T-helper 2 cell treated with Interferon-gamma antibody and Interleukin-4, amounts not matched to agents 5 μg/mL and 100 μg/mL, for 36 hours (primary cell): ENCODE measurements around the gene ZMIZ1.

Source experiments
- DNase-seq: peaks from one replicate; pipeline ENCODE4 v3.0.0; 2021; ENCODE audit warnings: low spot score
- H3K27ac Mint-ChIP-seq: one replicate; pipeline ENCODE4 v1.8.0; 2021; ENCODE audit warnings: mild to moderate bottlenecking, mixed read lengths
- H3K27me3 Mint-ChIP-seq: one replicate; pipeline ENCODE4 v1.8.0; 2021; ENCODE audit warnings: low read depth, mixed read lengths
- H3K36me3 Mint-ChIP-seq: one replicate; pipeline ENCODE4 v1.8.0; 2021; ENCODE audit warnings: low read depth, mixed read lengths
- H3K4me1 Mint-ChIP-seq: one replicate; pipeline ENCODE4 v1.8.0; 2021; ENCODE audit warnings: low read depth, mixed read lengths
- H3K4me3 Mint-ChIP-seq: one replicate; pipeline ENCODE4 v1.8.0; 2022; ENCODE audit warnings: mild to moderate bottlenecking, moderate library complexity, mixed read lengths
- H3K9me3 Mint-ChIP-seq: one replicate; pipeline ENCODE4 v1.8.0; 2021; ENCODE audit warnings: mixed read lengths

ZMIZ1 gene

GRCh38 chr10:79136236-79137005 is 67.7 kb downstream of the ZMIZ1 start:
- Mint-ChIP-seq H3K4me3 (peak overlapping the region; percentile 78), H3K9me3 (no peaks in the 10 kb centered on the region), H3K36me3 (peaks cover 20% of the 10 kb centered on the region), H3K27me3 (no peaks in the 10 kb centered on the region), H3K27ac (peak overlapping the region; percentile 89), H3K4me1 (peaks cover 40% of the 10 kb centered on the region)
- no peak for DNase-seq

GRCh38 chr10:79137300-79137756 is 68.6 kb downstream of the ZMIZ1 start:
- no peak for DNase-seq
- H3K27me3 Mint-ChIP-seq, result no peaks in the 10 kb centered on the region
- peaks cover 24% of the 10 kb centered on the region for H3K36me3 Mint-ChIP-seq
- peak overlapping the region; percentile 81 for H3K4me3 Mint-ChIP-seq
- H3K4me1 Mint-ChIP-seq, result peaks cover 38% of the 10 kb centered on the region
- H3K9me3 Mint-ChIP-seq, result no peaks in the 10 kb centered on the region
- H3K27ac Mint-ChIP-seq, result peak overlapping the region; percentile 91

GRCh38 chr10:79137826-79138225 is 69.1 kb downstream of the ZMIZ1 start:
- Mint-ChIP-seq H3K4me1 (peaks cover 38% of the 10 kb centered on the region), H3K27ac (peak overlapping the region; percentile 91), H3K4me3 (peak overlapping the region; percentile 81), H3K27me3 (no peaks in the 10 kb centered on the region), H3K36me3 (peaks cover 27% of the 10 kb centered on the region), H3K9me3 (no peaks in the 10 kb centered on the region)
- peak; percentile 63 for DNase-seq

DNA sequence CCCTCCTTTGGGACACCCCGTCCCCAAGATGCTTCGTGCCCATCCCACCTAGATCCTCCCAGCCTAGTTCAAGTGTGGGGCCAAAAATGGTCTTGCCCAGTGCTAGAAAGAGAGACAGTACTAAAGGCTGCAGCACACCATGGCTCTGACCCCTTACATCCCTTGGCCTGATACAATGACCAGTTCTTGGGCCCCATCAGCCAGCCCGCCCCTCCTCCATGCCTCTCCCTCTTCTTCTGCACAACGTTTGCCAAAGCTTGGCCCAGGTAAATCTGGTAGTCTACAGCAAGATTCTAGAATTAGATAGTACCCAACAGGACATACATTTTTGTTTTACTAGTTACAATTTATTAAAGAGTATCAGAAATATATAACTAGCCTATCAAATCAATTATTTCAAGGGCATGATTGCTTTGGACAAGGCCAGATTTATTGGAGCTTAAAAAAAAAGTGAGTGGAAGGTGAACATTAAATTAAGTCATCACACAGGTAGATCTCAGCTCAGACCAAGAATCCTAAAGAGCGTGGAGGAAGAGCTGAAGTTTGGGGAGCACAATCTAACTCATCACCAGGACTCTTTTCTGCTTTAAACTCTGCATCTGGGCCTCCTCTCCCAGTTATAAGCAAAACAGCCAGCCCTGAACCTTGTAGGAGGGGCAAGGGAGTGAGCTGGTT is 69.8 kb downstream of the ZMIZ1 start:
- H3K27me3 Mint-ChIP-seq, result no peaks in the 10 kb centered on the region
- peaks cover 38% of the 10 kb centered on the region for H3K4me1 Mint-ChIP-seq
- peak overlapping the region; percentile 81 for H3K4me3 Mint-ChIP-seq
- no peak for DNase-seq
- H3K27ac Mint-ChIP-seq, result peak overlapping the region; percentile 91
- peaks cover 27% of the 10 kb centered on the region for H3K36me3 Mint-ChIP-seq
- no peaks in the 10 kb centered on the region for H3K9me3 Mint-ChIP-seq

GRCh38 chr10:79139124-79139835 is 70.5 kb downstream of the ZMIZ1 start:
- H3K36me3 Mint-ChIP-seq, result peaks cover 27% of the 10 kb centered on the region
- no peaks in the 10 kb centered on the region for H3K27me3 Mint-ChIP-seq
- H3K4me1 Mint-ChIP-seq, result peaks cover 38% of the 10 kb centered on the region
- no peak overlapping the region for H3K4me3 Mint-ChIP-seq
- no peaks in the 10 kb centered on the region for H3K9me3 Mint-ChIP-seq
- peak overlapping the region; percentile 26 for H3K27ac Mint-ChIP-seq
- DNase-seq, result no peak

DNA sequence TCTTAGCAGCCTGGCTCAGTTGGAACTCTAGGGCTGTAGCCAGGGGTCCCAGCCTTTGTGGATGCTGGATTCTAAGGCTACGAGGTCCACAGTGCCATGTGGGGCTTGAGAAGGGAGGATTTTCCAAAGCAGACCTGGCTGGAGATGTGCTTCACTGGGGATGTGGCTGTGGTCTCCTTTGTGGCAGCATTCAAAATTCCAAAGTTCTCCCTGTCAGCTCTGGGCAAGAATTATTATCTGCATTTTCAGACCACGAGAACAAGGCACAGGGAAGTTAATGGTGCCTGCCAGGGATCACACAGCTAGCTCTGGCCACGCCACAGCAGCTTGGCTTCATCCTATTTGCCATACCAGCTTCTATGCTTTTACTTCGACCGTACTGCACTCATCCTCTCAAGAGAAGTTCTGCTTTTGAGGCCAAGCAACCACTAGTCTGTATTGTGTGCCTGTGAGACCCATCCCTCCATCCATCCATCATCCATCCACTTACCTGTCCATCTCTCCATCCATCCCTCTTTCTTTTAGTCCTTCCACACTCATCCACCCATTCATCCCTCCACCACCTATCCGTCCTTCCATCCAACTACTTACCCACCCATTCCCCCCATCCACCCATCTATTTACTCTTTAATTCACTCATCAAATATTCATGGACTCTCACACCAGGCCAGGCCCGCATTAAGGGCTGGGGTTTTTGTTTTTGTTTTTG is 71.5 kb downstream of the ZMIZ1 start:
- DNase-seq, result no peak
- H3K9me3 Mint-ChIP-seq, result no peaks in the 10 kb centered on the region
- H3K36me3 Mint-ChIP-seq, result peaks cover 30% of the 10 kb centered on the region
- H3K4me3 Mint-ChIP-seq, result no peak overlapping the region
- peaks cover 44% of the 10 kb centered on the region for H3K4me1 Mint-ChIP-seq
- H3K27ac Mint-ChIP-seq, result peak overlapping the region; percentile 26
- no peaks in the 10 kb centered on the region for H3K27me3 Mint-ChIP-seq

DNA sequence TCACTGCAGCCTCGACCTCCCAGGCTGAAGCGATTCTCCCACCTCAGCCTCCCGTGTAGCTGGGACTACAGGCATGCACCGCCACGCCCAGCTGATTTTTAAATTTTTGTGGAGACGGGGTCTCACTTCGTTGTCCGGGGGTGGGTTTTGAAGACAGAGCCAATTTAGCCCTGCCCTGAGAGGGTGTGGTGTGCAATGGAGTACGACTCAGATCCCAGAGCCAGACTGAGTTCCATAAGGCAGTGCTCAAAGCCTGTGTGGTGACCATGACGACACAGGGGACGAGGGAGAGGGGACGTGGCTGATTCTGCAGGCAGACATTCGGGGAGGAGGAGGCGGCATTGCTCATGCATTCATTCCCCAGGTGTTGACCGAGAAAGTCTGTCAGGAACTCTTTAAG is 72.1 kb downstream of the ZMIZ1 start:
- no peaks in the 10 kb centered on the region for H3K27me3 Mint-ChIP-seq
- H3K9me3 Mint-ChIP-seq, result no peaks in the 10 kb centered on the region
- H3K36me3 Mint-ChIP-seq, result peaks cover 30% of the 10 kb centered on the region
- DNase-seq, result no peak
- H3K4me3 Mint-ChIP-seq, result no peak overlapping the region
- no peak overlapping the region for H3K27ac Mint-ChIP-seq
- peaks cover 47% of the 10 kb centered on the region for H3K4me1 Mint-ChIP-seq

DNA sequence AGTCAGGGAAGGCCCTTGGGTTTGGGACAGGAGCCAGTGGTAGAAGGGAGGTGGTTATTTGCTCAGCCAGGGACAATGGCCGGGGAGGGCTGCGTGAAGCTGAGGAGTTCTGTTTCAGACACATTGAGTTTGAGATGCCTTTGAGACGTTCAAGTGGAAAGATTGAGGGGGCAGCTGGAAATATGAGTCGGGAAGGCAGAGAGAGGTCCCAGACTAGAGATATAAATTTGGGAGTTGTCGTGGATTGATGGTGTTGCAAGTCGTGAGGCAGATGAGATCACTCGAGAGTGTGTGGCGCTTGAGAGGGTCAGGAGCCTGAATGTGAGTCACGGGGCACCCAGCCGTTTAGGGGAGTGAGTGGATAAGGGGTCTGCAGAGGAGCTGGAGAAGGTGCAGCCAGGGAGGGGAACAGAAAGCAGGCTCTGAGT is 73.3 kb downstream of the ZMIZ1 start:
- H3K36me3 Mint-ChIP-seq, result peaks cover 28% of the 10 kb centered on the region

DNA sequence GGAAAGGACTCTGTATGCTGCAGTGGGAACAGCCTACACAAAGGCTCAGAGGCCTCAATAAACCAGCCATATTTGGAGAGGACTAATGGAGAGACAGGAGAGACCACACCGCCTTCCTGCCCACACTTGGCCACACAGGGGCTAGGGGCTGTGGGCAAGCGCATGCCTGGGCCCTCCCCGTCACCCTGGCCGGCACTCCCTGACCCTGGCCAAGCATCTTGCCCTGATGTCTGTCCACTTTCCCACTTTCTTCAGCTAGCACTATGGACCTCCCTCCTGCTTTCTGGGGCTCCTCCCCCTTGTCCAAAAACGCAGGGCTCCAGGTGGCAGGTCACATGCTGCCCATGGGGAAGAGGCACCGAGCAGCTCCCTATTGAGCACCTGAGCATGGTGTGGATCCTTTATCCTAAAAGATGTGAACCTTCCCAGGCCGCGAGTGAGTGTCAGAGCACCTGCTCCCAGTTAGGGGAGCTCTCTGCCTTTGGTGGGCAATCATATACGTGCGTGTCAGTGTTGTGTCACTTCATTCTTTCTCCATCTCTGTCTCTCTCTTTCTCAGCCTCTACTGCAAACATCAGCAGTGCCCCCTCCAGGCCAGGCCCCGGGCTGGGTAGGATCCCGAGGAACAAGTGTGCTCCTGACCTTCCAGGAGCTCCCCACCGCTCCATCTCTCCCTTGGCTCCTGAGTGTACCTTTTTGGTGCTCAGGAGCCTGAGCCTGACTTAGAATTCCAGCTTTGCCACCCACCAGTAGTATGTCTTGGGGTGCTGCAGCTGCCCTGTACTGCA is 74.0 kb downstream of the ZMIZ1 start:
- H3K27ac Mint-ChIP-seq, result no peak overlapping the region
- H3K27me3 Mint-ChIP-seq, result no peaks in the 10 kb centered on the region
- H3K4me1 Mint-ChIP-seq, result peaks cover 43% of the 10 kb centered on the region
- peaks cover 28% of the 10 kb centered on the region for H3K36me3 Mint-ChIP-seq
- no peaks in the 10 kb centered on the region for H3K9me3 Mint-ChIP-seq
- no peak for DNase-seq
- no peak overlapping the region for H3K4me3 Mint-ChIP-seq

More for the DNA sequence above, 73.3 kb downstream of the ZMIZ1 start:
- no peak overlapping the region for H3K27ac Mint-ChIP-seq
- no peaks in the 10 kb centered on the region for H3K9me3 Mint-ChIP-seq
- H3K27me3 Mint-ChIP-seq, result no peaks in the 10 kb centered on the region
- H3K4me3 Mint-ChIP-seq, result no peak overlapping the region
- no peak for DNase-seq
- peaks cover 45% of the 10 kb centered on the region for H3K4me1 Mint-ChIP-seq

DNA sequence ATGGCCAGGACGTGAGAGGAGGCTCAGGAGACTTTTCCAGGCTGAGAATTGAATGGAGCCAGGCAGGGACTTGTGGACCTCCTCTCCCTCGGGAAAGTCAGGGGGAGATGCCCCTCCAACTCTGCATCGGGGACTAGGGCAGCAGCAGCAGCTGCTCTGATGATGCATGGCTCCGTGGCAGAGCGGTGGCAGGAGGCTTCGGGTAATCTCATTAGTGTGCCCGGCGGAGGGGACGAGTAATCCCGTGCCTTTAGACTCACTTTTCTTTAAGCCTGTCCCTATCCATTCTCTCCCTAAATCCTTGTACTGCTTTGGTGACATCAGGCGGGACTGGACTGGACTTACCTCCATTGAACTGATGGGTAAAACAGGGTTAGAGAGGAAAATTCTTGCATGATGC is 75.1 kb downstream of the ZMIZ1 start:
- no peak for DNase-seq
- Mint-ChIP-seq H3K9me3 (no peaks in the 10 kb centered on the region), H3K4me3 (no peak overlapping the region), H3K4me1 (peaks cover 38% of the 10 kb centered on the region), H3K36me3 (peaks cover 25% of the 10 kb centered on the region), H3K27ac (no peak overlapping the region), H3K27me3 (no peaks in the 10 kb centered on the region)

GRCh38 chr10:79144351-79145173 is 75.8 kb downstream of the ZMIZ1 start:
- no peaks in the 10 kb centered on the region for H3K9me3 Mint-ChIP-seq
- peaks cover 41% of the 10 kb centered on the region for H3K4me1 Mint-ChIP-seq
- H3K4me3 Mint-ChIP-seq, result peak overlapping the region; percentile 31
- peak overlapping the region; percentile 29 for H3K27ac Mint-ChIP-seq
- H3K27me3 Mint-ChIP-seq, result no peaks in the 10 kb centered on the region
- no peak for DNase-seq
- peaks cover 22% of the 10 kb centered on the region for H3K36me3 Mint-ChIP-seq

DNA sequence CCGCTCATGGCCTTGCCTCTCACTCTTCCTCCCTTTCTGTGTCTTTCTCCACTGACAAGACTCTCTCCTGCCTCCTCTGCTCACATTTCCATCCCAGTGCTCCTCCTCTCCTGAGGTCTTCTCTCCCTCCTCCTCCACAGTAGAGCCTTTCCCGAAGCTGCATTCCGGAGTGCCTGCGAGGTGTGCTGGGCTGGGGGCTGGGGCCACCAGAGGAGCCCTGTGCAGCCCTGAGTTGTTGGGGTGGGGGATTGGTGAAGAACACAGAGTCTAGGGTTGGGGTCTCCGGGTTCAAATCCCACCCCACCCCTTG is 76.4 kb downstream of the ZMIZ1 start:
- no peaks in the 10 kb centered on the region for H3K9me3 Mint-ChIP-seq
- peak overlapping the region; percentile 31 for H3K4me3 Mint-ChIP-seq
- no peak for DNase-seq
- H3K27ac Mint-ChIP-seq, result peak overlapping the region; percentile 29
- no peaks in the 10 kb centered on the region for H3K27me3 Mint-ChIP-seq
- peaks cover 43% of the 10 kb centered on the region for H3K4me1 Mint-ChIP-seq
- peaks cover 22% of the 10 kb centered on the region for H3K36me3 Mint-ChIP-seq
